Hematopoietic multipotent progenitor cell treated with erythropoietin and hydrocortisone succinate and interleukin-3 and kit ligand, for 17 days (in vitro differentiated cells): ENCODE measurements around the gene FIBCD1.

Experiments used
- DNase-seq: peaks from one replicate; pipeline ENCODE4 v3.0.0-alpha.2; 2015; ENCODE audit warnings: low spot score

Gene FIBCD1

DNA sequence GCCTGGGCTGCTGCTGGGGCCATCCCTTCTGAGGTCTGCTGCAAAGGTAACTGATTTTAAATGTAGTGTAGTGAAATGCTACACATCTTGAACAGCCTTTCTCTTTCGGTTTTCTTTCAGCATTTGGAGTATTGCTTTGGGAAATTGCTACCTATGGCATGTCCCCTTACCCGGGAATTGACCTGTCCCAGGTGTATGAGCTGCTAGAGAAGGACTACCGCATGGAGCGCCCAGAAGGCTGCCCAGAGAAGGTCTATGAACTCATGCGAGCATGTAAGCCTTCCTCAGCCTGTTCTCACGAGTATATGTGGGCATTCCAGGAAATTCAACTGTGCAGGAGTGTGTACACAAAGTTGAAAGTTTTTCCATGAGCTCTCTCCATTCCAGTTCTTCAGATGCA lies 60.8 kb downstream of the FIBCD1 start:
- no peak for DNase-seq

DNA sequence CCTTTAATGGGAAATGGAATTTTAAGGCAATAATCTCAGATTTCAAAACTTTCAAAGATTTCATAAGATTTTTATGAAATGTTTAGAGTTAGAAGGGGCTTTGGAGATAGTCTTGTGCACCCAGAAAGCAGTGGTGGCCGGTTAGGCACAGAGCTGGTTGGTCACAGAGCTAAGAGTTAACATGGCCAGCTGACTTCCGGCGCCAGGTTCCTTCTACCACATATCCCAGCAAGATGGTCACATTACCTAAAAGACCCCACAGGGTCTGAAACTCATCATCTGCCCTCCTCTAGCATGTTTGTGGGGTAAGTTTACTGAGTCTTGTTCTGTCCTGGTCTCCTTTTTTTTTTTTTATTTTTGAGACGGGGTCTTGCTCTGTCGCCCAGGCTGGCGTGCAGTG lies 61.7 kb downstream of the FIBCD1 start:
- DNase-seq, result no peak

GRCh38 chr9:130874783-130875182 lies 64.3 kb downstream of the FIBCD1 start:
- no peak for DNase-seq

DNA sequence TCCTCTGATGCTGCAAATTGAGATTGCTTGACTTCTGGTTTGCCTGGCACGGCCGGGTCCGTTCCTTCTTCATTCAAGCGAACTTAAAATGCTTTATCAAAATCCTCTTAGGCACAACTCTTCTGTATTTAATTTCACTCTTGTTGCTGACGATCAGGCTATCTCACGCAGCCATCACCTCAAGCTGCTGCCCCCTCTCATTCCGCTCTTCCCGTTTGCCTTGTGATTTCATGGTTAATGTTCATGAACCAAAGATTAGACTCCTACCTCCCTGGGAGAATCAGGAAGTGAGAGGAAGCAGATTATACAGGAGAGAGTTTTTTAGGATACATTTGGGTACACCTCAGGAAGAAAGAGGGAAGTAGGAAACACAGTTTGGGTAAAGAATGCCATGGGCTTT lies 65.1 kb downstream of the FIBCD1 start:
- DNase-seq, result no peak

GRCh38 chr9:130872912-130873503 lies 66.0 kb downstream of the FIBCD1 start:
- no peak for DNase-seq

DNA sequence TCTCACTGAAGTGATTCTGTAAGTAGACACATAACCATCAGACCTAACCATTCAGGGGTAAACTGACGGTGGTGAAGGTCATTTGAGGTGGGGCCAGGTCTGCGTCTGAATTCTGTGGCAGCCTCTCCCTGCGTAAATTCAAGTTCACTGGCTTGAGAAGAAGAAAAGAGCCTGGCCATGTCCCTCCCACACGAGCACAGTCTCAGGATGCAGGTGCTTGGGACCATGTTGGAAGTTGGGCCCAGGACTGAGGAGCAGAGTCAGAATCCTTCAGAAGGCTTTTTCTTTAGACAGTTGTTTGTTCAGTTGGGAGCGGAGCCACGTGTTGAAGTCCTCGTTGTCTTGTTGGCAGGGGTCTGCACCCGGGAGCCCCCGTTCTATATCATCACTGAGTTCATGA lies 66.5 kb downstream of the FIBCD1 start:
- DNase-seq, result no peak

DNA sequence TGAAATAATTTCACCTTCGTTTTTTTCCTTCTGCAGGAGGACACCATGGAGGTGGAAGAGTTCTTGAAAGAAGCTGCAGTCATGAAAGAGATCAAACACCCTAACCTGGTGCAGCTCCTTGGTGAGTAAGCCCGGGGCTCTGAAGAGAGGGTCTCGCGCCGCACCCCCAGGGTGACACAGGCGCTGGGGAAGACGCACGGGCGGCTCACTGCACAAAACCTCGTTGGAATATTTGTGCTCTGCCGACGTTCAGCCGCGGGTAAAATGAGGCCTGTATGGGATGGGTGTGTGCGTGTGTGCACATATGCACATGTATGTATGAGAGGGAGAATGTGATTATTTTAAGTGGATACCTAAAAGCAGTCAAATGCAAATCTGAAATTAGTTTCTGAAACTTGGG lies 67.0 kb downstream of the FIBCD1 start:
- no peak for DNase-seq

GRCh38 chr9:130871395-130872062 lies 67.5 kb downstream of the FIBCD1 start:
- DNase-seq, result no peak

DNA sequence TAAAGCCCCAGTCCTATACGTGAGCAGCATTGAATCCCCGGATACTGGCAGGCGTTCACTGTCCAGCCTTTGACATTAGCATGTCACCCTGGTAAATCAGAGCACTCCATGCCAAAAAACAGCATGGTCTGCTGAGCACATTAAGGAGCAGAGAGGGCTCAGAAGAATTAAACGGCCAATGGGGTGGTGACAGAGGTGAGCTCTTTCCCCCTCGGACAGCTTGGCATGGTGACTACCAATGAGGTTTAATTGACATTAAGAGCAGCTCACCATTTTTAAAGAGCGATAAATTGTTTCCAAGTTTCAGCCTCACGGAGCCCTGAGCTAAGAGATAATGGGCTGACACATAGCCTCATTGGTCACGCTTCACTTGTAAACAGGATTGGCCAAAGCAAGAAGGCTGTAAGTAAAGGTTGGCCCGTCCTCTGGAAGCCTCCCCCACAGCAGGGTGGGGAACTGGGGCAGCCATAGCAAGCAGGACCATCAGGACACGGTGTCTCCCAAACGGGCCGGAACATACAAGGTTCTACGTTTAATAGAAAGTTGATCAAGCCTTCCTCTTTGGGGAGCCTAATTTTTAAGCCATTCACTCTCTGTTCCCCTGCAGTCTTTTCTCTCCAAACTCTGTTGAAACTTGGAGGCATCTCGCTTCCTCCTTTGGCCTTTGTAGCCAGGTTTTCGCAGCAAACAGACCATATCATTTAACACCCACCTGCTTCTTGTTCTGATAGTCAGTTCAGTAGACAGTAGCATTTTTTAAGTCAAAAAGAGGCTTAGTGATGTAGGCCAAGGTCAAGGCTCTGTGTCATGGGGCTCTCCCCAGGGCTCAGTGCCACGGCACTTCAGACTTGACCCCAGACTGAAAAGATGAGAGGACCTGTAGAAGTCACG lies 68.3 kb downstream of the FIBCD1 start:
- DNase-seq, result no peak

- peak; percentile 29 for DNase-seq
Measured at GRCh38 chr9:130869250-130869649, 69.8 kb downstream of the FIBCD1 start.

DNA sequence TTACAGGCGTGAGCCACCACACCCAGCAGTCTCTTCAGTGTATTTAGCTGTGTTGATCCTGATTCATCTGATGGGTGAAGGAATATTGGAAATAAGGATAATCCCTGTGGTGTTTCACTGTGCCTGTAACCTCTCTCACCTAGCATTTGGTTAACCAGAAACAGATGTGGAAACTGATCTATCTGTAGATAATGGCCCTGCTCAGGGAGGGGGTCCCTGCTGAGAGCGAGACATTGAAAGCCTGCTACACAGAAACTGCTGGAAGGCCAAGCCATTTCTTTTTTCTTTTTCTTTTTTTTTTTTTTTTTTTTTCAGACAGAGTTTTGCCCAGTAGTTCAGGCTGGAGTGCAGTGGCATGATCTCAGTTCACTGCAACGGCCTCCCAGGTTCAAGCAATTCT lies 70.8 kb downstream of the FIBCD1 start:
- no peak for DNase-seq

DNA sequence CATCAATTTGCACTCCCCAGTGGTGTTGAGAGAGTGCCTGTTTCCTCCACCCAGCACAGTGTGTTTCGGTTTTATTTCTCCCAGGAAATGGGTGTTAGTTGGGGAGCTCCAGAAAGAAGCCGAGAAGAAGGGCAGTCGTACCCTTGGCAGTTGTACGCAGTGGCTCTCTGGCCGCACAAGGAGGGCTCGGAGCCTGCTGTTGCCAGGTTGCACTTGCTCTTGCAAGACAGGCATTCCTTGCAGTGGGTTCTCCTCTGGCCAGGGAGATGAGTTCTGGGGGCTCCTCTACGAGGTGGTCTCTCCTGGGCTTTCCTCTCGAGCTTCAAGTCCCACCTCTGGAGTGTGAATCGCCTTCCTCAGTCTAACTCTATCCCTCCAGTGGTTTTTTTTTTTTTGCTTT lies 71.5 kb downstream of the FIBCD1 start:
- no peak for DNase-seq

GRCh38 chr9:130866474-130866965 lies 72.5 kb downstream of the FIBCD1 start:
- DNase-seq, result peak; percentile 73

- no peak for DNase-seq
Measured at GRCh38 chr9:130865921-130866320, 73.1 kb downstream of the FIBCD1 start.

GRCh38 chr9:130864541-130864940 lies 74.5 kb downstream of the FIBCD1 start:
- no peak for DNase-seq

DNA sequence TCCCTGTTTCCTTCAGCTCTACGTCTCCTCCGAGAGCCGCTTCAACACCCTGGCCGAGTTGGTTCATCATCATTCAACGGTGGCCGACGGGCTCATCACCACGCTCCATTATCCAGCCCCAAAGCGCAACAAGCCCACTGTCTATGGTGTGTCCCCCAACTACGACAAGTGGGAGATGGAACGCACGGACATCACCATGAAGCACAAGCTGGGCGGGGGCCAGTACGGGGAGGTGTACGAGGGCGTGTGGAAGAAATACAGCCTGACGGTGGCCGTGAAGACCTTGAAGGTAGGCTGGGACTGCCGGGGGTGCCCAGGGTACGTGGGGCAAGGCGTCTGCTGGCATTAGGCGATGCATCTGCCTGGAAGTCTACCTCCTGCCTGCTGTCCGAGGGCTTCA lies 76.3 kb downstream of the FIBCD1 start:
- DNase-seq, result no peak

- DNase-seq, result no peak
Measured at GRCh38 chr9:130862217-130862616, 76.8 kb downstream of the FIBCD1 start.

- no peak for DNase-seq
Measured at GRCh38 chr9:130861372-130862180, 77.5 kb downstream of the FIBCD1 start.

DNA sequence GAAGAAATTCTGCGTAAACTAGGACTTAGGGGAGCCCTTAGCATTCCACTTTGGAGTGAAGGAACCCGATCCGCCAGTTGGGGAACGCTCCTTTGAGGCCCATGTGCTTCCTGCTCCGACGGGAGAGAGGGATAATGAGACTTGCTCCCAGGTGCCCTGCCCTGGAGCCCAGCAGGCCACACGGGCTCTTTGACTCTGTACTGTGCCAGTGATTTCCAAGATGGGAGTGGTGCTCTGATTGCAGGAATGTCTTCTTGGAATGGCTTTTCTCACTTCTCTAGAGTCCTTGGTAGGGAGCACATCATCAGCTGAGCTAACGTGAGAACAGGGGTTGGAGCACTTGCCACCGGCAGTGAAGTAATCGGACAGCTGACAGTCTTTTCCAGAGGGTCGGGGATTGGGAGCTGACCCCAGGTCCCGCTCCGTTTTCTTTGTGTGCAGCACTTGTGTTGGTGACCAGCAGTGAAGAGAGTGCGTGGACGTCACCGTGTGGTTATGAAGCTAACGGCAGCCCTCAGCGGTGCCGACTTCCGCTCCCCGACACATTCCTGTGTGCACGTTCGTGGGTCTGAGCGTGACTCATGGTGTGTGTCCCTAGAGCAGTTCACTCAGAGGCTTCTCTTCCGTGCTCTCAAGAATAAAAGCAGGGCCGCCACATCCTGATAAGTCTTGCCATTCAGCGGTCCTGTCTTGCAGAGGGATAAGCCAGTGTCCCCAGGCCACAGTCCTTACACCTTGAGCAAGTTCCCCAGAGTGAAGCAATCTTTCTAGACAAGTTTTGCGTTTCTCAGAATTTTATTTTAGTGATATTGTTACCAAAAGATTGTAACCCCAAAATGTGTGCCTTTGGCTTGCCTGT lies 78.4 kb downstream of the FIBCD1 start:
- DNase-seq, result no peak

DNA sequence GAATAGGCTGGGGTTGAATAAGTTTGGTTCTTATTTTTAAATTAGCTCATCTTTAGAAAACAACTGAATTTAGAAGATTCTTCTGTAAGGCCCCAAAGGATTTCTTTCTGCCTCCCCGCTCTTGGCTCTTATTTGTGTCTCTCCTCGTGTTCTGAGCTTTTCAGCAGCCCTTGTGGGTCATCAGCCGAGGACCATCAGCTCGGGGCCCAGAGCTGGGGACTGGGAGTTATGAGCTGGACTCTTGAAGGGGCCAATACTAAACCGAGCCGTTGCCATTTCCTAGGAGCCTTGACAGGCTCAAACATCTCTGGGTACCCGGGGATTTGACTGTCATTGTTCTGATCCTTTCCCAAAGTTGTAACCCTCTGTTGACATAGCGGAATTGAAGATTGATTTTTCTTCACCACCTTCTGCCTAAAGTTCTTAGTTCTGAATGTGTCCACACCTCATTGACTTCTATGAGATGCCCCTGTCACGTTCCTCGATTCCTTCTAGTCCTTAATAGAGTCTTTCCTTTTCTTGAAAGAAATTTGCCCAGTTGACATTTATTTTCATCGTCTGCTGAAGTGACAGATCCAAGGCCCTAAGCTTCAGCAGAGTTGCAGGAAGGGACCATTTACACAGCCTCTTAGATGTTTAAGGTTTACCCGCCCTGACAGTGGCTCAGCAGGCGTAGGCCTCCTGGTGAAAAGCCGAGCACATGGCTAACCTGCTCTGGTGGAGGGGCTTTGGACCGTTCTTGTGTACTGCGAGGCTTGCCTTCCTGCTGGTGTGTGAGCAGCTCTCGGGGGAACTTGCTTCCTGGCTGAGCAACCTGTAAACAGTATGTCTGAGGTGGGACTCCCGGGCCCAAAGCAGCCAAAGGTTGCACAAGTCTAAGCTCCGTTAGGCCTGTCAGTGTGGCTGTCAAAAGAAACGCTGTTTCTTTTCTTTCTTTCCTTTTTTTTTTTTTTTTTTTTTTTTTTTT lies 80.0 kb downstream of the FIBCD1 start:
- DNase-seq, result no peak
